Esophagus squamous epithelium (tissue), 5 donors: ENCODE measurements around the gene EMC6. TPM values are rescaled to one million over a fixed set of nuclear protein-coding genes. Genes with fewer than 3 reads are reported as not detected.

ENCODE experiments used
- DNase-seq: peaks from one replicate; lab custom pipeline; 2025; lab: John Stamatoyannopoulos, UW
- H3K27ac ChIP-seq, 4 donors: fragments of 200-600 bp; sonication (generic); one replicate each; pipeline ENCODE4 v1.5.1; 2016 to 2019; ENCODE audit warnings: mild to moderate bottlenecking in 1 of 4
- H3K27me3 ChIP-seq, 4 donors: fragments of 200-600 bp; sonication (generic); 1 replicate in 3 of 4; 2 replicates in 1 of 4; pipeline versions ENCODE4 v1.5.1 to v1.6.0; 2017 to 2021; ENCODE audit warnings: antibody characterized with exemption in 1 of 4
- H3K36me3 ChIP-seq, 3 donors: fragments of 200-600 bp; sonication (generic); one replicate each; pipeline ENCODE4 v1.5.1; 2016 to 2019
- H3K4me1 ChIP-seq, 3 donors: fragments of 200-600 bp; sonication (generic); one replicate each; pipeline ENCODE4 v1.5.1; 2017 to 2019
- H3K4me3 ChIP-seq, 4 donors: fragments of 200-600 bp; sonication (generic); 1 replicate in 3 of 4; 2 replicates in 1 of 4; pipeline ENCODE4 v1.5.1; 2016 to 2019; ENCODE audit warnings: mild to moderate bottlenecking in 2 of 4, moderate library complexity in 1 of 4
- H3K9me3 ChIP-seq, 3 donors: fragments of 200-600 bp; sonication (generic); one replicate each; pipeline ENCODE4 v1.5.1; 2016 to 2019
- CTCF ChIP-seq, 6 experiments: fragments of 450-650 bp in 4 of 6; fragments of 200-600 bp in 2 of 6; sonication (generic) in 2 of 6; IDR thresholded peaks; one replicate each; pipeline ENCODE4 v1.5.1; 2016 to 2019; ENCODE audit warnings: antibody characterized with exemption in 6 of 6, mild to moderate bottlenecking in 4 of 6, moderate library complexity in 4 of 6
- POLR2A ChIP-seq, 4 donors: fragments of 450-650 bp; IDR thresholded peaks; one replicate each; pipeline ENCODE4 v1.6.1; 2017; ENCODE audit warnings: antibody characterized with exemption in 4 of 4, mild to moderate bottlenecking in 4 of 4, moderate library complexity in 3 of 4
- WGBS, 2 donors: methylation state at CpG; one replicate each; pipeline ENCODE4 v1.1.5; 2018; 5-methylcytosine and 5-hydroxymethylcytosine counted together
- intact Hi-C: fragments of 100-400 bp; cut with DNase I; formaldehyde crosslinking; loops from one replicate; pipeline ENCODE4 v1.15.0; 2022
- total RNA-seq, 4 donors: library from RNA; depleted of rRNA; stranded (reverse); fragments of >200 nt; gene quantifications; one replicate each; pipeline ENCODE4 v1.1.0, GENCODE V29; 2016
- donor health status: DM: yes; HTN: yes; CAD: no.

Gene EMC6
- total RNA-seq, 4 donors from 2014 or later, result 14.5 to 26.3 (median 19.0) TPM

DNA sequence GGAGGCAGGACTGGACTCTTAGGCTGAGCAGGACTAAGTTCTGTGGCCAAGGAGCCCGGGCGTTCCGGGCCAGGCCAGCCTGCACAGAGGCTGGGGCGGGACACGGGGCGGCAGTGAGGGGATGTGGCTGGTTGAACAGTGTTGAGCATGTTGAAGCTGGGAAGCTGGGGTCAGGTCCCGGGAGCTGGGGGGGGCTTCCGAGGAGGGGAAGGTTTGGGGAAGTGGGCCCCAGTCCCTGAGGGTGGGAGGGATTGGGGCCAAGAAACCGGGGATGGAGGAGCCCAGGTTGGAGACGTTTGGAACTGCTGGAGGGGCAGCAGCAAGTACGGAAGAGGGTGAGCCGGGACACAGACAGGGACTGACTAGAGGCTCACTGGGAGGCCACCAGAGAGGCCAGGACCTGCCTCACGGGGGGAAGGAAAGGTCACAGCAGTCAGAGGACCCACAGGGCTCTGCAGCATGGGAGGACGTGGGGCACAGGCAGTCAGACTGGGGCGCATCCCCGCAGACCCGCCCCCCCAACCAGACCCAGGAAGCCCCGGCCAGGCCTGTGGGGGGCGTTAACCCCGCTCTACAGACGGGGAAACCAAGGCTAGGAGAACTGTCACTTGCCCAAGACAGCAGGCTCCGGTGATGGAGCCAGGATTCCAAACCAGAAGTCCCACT is 9.7 kb upstream of the EMC6 start:
- peaks cover 8 to 41% (median 18%) of the 10 kb centered on the region in 3 donors for H3K36me3 ChIP-seq
- peak overlapping the region; percentile 55 to 85 (median 77) for H3K27ac ChIP-seq
- no peak for DNase-seq
- TF ChIP-seq POLR2A (IDR thresholded peaks at IDR 0.05) (no peak), CTCF (IDR thresholded peaks at IDR 0.05) (no peak)
- H3K4me3 ChIP-seq, result no peak overlapping the region
- H3K27me3 ChIP-seq, result no peaks in the 10 kb centered on the region
- intact Hi-C loops, result no loop called here
- WGBS, 2 donors, result 58 to 67% methylated on average over 9 to 14 of the region's 22 CpGs
- H3K4me1 ChIP-seq, result peaks cover 23 to 61% (median 27%) of the 10 kb centered on the region in 3 donors
- H3K9me3 ChIP-seq, result no peaks in the 10 kb centered on the region

GRCh38 chr17:3659541-3660111 is 9.0 kb upstream of the EMC6 start:
- 33 to 53% methylated on average over 4 to 12 of the region's 22 CpGs for WGBS, 2 donors
- intact Hi-C loops, result no loop called here
- no peak for DNase-seq
- Histone ChIP-seq H3K27me3 (no peaks in the 10 kb centered on the region), H3K36me3 (peaks cover 15 to 48% (median 25%) of the 10 kb centered on the region in 3 donors), H3K9me3 (no peaks in the 10 kb centered on the region), H3K4me1 (peaks cover 23 to 68% (median 27%) of the 10 kb centered on the region in 3 donors), H3K4me3 (no peak overlapping the region), H3K27ac (peak overlapping the region; percentile 55 to 85 (median 77))
- TF ChIP-seq CTCF (IDR thresholded peaks at IDR 0.05), result peak in 2 of 6 experiments; percentile 21 to 22
- TF ChIP-seq POLR2A (IDR thresholded peaks at IDR 0.05), result no peak

GRCh38 chr17:3660311-3660891 is 8.2 kb upstream of the EMC6 start:
- Histone ChIP-seq H3K27me3 (no peaks in the 10 kb centered on the region), H3K9me3 (no peaks in the 10 kb centered on the region), H3K4me3 (no peak overlapping the region), H3K36me3 (peaks cover 18 to 53% (median 26%) of the 10 kb centered on the region in 3 donors), H3K4me1 (peaks cover 23 to 76% (median 30%) of the 10 kb centered on the region in 3 donors), H3K27ac (peak overlapping the region; percentile 55 to 85 (median 77))
- no peak for TF ChIP-seq POLR2A (IDR thresholded peaks at IDR 0.05)
- no peak for TF ChIP-seq CTCF (IDR thresholded peaks at IDR 0.05)
- WGBS, 2 donors, result 20 to 60% methylated on average over 1 to 6 of the region's 23 CpGs
- intact Hi-C loops, result no loop called here
- no peak for DNase-seq

DNA sequence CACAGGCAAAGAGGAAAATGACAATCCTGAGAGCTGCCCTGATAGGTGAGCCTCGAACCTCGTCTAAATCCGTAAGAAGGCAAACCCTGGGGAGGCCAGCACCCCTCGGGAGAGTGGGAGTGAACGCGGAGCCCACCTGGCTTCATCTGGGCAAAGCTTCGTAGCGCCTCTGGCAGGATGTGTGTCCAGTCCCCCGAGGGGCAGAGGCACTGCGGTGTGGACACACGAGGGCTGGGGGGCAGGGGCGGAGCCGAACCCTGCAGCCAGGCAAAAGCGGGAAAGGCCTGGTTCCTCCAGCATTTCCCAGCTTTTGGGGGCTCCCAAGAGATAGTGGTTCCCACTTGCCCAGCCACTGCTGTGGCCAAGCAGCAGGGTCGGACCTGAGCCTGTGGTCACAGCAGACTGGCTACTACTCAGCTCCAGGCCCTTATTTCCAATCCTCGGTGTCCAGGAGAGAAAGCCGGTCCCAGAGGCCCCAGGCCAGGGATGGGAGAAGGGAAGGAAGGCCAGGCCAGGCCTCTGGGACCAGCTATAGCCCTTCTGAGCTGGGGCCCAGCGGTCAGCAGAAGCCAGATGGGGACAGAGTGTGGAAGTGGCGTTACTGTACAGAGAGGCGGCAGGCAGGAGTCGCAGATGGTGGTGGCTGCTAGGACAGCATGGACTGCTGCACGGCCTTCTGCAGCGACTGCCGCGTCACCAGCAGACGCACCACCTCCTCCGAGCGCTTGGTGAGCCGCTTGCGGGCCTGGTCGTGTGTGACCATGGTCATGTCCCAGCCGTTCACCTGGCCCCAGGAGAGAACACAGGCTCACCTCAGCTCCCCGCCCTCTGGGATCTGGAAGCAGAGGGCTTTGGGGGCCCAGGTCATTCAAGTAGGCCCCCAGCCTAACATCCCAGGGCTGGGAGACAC is 5.3 kb upstream of the EMC6 start:
- Histone ChIP-seq H3K4me1 (peaks cover 36 to 80% (median 46%) of the 10 kb centered on the region in 3 donors), H3K36me3 (peaks cover 18 to 49% (median 26%) of the 10 kb centered on the region in 3 donors), H3K27ac (no peak overlapping the region), H3K4me3 (no peak overlapping the region), H3K9me3 (no peaks in the 10 kb centered on the region), H3K27me3 (no peaks in the 10 kb centered on the region)
- DNase-seq, result no peak
- TF ChIP-seq POLR2A (IDR thresholded peaks at IDR 0.05) (no peak), CTCF (IDR thresholded peaks at IDR 0.05) (no peak)
- 85 to 88% methylated on average over 4 to 27 of the region's 33 CpGs for WGBS, 2 donors
- intact Hi-C loops, result no loop called here
